GM04504 (cell line): Measurements from ENCODE around the gene TMEM266.
"Not testable (repeated sequence)": the region's sequence is repeated elsewhere in the genome, so short reads cannot be mapped to it uniquely, and the experiment has no call there.

Experiments used
- DNase-seq: peaks from one replicate; pipeline ENCODE4 v3.0.0-alpha.2; 2012; ENCODE audit warnings: low read depth

Gene TMEM266

GRCh38 chr15:76059320-76060117, at the start of gene TMEM266:
TMEM266 (plus strand) TSS chr15:76059985; CDS start chr15:76134264, 74,279 bp downstream.
- DNase-seq = no peak

DNA sequence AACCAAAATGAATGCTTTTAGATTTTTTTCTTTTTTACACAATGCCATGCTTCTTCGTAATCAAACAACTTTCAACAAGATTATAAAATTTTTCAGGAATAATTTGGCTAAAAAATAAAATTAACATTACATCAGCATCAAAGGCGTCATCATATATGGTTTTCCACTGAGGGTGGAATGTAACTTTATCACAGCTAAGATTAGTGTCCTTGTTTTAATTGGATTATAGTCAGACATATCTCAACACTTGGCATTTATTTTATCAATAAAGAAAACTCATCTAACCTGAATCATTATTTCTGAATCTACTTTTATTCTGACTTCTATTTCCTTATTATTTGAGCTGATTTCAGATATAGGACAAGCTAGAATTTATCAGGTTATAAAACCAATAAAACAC, 49.2 kb upstream of the TMEM266 start:
- no peak for DNase-seq

DNA sequence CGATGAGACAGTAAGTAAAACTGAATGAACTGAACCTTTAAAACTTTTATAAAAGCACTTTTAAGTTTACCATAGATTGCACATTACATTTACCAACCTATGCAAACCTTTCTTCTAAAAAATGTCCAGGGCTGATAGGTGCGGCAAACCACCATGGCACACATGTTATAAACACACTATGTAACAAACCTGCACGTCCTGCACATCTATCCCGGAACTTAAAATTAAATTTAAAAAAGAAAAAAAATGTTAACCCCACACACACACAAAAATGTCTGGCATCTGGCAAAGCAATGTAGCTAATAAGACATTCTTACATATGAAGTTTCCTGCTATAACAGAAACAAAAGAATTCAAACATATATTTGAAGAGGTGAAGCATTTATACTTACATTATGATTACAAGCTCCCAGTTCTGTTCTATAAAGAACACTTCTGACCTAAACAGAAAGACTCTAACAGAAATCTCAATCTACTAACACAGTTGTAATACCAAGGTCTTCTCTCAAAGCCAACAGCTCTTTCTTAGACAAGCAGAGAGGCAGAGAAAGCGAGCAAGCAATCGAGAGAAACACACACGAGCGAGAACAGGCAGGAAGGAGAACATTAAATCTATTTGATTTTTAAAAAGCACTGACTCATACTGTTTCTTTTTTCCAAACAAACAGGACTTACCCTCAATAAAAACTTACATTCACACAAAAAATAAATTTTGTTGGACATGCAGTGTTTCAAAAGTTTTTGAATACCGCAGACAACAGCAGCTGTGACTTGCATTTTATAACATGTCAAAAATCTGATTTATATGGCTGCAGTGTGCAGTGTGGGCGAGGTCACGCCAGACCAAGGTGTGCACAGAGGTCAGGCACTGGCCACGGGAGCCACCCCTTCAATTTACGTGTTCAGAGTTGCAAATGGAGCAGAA, 47.9 kb upstream of the TMEM266 start, which contains the start of gene NRG4:
Gene NRG4 (minus strand): TSS at position 798 of the 925 bp plus-strand sequence. CDS start 1,194 bp downstream, outside the sequence.
- DNase-seq = no peak

DNA sequence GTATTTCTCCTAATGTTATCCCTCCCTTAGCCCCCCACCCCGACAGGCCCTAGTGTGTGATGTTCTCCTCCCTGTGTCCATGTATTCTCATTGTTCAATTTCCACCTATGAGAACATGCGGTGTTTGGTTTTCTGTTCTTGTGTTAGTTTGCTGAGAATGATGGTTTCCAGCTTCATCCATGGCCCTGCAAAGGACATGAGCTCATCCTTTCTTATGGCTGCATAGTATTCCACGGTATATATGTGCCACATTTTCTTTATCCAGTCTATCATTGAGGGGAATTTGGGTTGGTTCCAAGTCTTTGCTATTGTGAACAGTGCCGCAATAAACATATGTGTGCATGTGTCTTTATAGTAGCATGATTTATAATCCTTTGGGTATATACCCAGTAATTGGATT, 46.3 kb upstream of the TMEM266 start:
- DNase-seq = not testable (repeated sequence)

DNA sequence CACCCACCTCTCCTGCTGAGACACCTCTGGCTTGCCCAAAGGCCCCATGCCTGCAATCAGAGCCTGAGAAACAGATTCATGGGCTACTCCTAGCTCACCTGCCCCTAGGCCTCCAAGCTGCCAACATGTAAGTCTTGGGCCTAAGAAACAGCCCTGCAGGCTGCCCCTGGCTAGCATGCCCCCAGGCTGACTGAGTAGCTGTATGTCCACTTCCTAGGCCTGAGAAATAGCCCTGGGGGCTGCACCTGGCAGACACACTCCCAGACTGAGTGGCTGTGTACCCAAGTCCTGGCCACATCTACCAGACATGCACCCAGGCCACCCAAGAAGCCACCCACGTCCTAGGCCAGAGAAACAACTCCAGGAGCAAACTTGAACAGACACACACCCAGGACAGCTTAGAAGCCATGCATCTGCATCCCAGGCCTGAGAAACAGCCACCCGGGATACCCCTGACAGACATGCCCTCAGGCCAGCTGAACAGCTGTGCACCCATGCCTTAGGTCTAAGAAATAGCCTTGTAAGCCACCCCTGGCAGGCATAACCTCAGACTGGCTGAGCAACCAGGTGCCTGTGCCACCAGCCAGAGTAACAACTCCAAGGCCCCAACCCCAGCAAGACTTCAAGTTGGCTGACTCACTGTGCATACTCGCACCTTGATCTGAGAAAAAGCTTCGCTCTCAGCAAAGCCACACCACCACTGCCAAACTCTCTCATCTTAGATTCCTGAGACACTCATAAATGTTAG, 35.6 kb upstream of the TMEM266 start:
- DNase-seq = no peak

DNA sequence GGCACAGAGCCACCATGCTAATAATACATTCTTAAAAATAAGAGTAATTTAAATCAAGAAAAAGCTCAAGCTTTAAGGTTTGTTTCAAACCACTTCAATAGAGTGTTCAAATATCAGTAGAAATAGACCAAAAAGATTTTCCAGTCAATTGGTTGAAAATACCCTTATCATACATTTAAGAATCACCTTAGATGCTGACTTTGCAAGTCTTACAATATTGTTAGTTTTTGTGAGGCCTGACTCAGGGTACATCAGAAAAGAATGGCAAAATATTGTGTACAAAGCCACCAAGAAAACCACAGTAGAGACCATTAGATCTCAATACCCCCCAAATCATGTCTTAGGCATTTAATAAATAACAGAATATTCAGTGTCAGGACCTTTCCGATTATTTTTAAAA, 27.7 kb upstream of the TMEM266 start:
- DNase-seq = no peak

DNA sequence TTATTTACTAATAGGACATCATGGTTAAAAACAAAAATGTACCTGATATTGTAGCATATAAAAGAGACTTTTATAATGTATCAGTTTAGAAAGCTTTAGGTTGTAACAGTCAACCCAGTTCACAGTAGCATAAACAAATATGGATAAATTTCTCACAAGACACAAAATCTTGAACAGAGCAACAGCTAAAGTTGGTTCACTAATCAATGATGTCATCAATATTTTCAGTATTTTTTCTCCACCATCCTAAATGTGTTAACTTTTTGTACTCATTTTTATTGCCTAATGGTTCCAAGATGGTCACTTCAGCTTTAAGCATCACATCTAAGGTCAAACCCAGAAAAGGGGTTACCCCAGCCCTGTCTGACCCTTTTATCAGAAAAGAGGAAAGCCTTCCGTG, 26.3 kb upstream of the TMEM266 start:
- no peak for DNase-seq

GRCh38 chr15:76034111-76034510, 25.7 kb upstream of the TMEM266 start:
- DNase-seq = no peak

DNA sequence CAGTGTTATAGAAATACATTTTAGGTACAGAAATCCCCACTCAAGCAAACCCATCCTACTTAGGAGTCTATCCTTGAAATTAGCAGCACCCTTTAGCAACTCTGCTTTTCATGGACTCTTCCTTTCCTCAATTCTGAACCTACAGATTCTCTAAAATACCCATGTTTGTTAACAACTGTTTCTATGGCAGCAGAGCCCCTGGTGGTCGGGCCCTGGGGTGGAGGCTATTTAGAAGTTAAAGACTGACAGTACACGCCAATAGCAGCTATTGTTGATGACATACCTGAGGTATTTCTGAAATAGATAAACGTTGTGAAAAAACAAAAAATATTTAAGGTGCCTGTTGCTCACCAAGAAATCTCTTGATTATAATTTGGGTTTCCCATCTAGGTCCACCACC, 24.2 kb upstream of the TMEM266 start:
- no peak for DNase-seq

- no peak for DNase-seq
Measured at GRCh38 chr15:76038512-76038911, 21.3 kb upstream of the TMEM266 start.

DNA sequence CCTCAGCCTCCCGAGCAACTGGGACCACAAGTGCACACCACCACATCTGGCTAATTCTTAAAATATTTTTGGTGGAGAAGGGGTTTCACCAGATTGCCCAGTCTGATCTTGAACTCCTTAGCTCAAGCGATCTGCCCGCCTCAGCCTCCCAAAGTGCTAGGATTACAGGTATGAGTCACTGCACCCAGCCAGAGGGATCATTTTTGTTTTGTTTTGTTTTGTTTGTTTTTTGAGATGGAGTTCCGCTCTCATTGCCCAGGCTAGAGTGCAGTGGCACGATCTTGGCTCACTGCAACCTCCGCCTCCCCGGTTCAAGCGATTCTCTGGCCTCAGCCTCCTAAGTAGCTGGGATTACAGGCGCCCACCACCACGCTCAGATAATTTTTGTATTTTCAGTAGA, 5.6 kb upstream of the TMEM266 start:
- not testable (repeated sequence) for DNase-seq

- DNase-seq = no peak
Measured at GRCh38 chr15:76056931-76057330, 2.9 kb upstream of the TMEM266 start.

DNA sequence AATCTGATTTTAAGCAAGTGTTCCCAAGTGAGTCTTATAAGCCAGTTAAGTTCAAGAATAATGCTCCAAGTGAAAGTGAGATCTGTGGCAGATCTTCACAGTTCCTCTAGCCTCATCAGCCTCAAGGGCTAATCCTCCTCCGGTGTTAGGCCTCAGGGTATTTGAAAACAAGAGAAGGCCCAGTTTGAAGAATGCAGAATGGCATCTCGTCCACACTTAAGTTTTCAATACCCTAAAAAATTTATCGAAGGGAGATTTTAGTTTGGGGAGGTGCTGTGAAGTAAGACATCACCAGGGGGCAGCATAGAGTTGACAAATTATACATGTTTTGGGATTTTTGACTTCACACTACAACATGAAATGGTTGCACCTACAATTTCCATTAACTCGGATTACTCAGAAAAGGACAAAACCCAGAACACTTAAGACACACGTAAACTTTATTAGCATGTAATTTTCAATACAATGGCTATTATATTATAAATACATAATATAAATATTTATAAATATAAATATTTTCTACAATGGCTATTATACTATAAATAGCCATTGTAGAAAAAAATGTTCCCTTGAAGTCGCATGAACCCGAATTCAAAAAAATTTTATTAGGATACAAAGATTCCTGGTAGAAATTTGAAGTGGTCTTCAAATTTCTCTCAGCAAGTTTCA, 2.3 kb upstream of the TMEM266 start:
- peak; percentile 3 for DNase-seq

GRCh38 chr15:76058714-76059319, 968 bp upstream of the TMEM266 start:
- no peak for DNase-seq

- DNase-seq = no peak
Measured at GRCh38 chr15:76060118-76060989, 569 bp downstream of the TMEM266 start.

GRCh38 chr15:76061700-76062099, 1.9 kb downstream of the TMEM266 start:
- no peak for DNase-seq

DNA sequence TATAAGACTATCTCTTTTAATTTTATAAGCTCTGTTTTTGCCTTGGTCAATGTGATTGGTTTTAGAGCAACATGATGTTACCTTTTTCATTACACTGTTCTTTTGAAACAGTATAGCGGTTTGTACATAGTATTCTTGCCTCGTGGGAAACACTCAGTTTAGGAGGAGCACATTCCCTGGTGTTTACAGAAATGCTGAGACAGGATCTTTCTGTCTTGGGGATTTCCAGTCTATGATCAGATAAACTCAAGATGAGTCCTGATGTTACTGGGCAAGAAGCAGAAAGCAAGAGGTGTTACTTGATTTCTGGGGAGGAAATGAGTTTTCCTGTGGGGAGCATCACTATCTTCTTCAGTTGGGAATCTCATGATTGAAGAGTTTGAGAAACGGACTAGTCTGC, 2.5 kb downstream of the TMEM266 start:
- no peak for DNase-seq

DNA sequence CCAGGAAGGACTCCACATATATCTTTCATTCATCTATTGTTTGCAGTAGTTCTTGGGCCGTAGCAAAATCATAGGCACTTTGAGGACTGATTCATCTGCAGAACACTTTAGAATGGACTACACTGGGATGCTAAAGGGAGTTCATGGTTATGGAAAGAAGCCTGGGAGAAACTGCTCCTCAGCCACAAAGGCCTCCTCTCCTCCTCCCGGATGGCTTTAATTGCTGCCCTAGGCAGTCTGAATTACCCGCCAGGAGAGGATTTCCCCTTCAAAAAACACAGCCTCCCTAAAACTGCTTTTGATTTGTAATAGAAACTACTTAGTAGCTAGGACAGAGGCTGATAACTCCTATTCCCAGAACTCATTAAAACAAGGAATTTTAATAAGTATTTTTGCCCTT, 4.6 kb downstream of the TMEM266 start:
- no peak for DNase-seq

DNA sequence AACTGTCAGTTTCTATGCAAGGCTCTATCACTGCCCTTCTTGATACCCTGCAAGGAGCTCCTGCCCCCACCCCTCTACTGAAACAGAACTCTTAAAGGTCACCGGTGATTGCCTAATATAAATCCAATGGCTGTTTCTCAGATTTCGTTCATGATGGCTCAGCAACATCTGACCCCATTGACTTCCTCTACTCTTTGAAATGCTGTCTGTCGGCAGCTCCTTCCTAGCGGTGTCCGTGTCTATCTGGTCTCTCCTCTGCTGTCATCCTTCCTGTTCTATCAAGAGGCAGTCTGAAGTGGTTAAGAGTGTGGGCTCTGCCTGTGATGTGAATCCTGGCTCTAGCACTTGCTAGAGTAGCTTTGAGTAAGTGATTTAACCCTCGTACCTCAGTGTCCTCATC, 5.5 kb downstream of the TMEM266 start:
- no peak for DNase-seq

GRCh38 chr15:76065793-76066192, 6.0 kb downstream of the TMEM266 start:
- DNase-seq = no peak
